Smooth muscle cell (in vitro differentiated cells): Measurements from ENCODE around the gene MLEC. TPM values are rescaled to one million over a fixed set of nuclear protein-coding genes. Genes with fewer than 3 reads are reported as not detected.

Experiments
- DNase-seq: peaks from one replicate; lab custom pipeline; 2025; ENCODE audit not compliant: unreplicated experiment; lab: John Stamatoyannopoulos, UW
- H2AFZ ChIP-seq: fragments of 200-600 bp; sonication (generic); 2 replicates; pipeline ENCODE4 v1.6.0; 2016; ENCODE audit warnings: antibody characterized with exemption, low read depth, mild to moderate bottlenecking
- H3F3A ChIP-seq: fragments of 200-600 bp; sonication (generic); 2 replicates; pipeline ENCODE4 v1.6.0; 2017; ENCODE audit warnings: antibody characterized with exemption, low read depth
- H3K27ac ChIP-seq: fragments of 200-600 bp; sonication (generic); 2 replicates; pipeline ENCODE4 v1.5.1; 2016; ENCODE audit warnings: low read depth, mild to moderate bottlenecking
- H3K27me3 ChIP-seq: fragments of 200-600 bp; sonication (generic); 2 replicates; pipeline ENCODE4 v1.6.1; 2016; ENCODE audit warnings: low read depth, mild to moderate bottlenecking
- H3K36me3 ChIP-seq: fragments of 200-600 bp; sonication (generic); 2 replicates; pipeline ENCODE4 v1.5.1; 2016; ENCODE audit warnings: low read depth
- H3K4me1 ChIP-seq: fragments of 200-600 bp; sonication (generic); 2 replicates; pipeline ENCODE4 v1.5.1; 2016; ENCODE audit warnings: low read depth
- H3K4me2 ChIP-seq: fragments of 200-600 bp; sonication (generic); 2 replicates; pipeline ENCODE4 v1.6.0; 2016; ENCODE audit warnings: mild to moderate bottlenecking
- H3K4me3 ChIP-seq: fragments of 200-600 bp; sonication (generic); 2 replicates; pipeline ENCODE4 v1.5.1; 2016; ENCODE audit warnings: mild to moderate bottlenecking
- H3K79me2 ChIP-seq: fragments of 200-600 bp; sonication (generic); 2 replicates; pipeline ENCODE4 v1.6.0; 2016; ENCODE audit warnings: low read depth, mild to moderate bottlenecking
- H3K9ac ChIP-seq: fragments of 200-600 bp; sonication (generic); 2 replicates; pipeline ENCODE4 v1.6.0; 2016; ENCODE audit warnings: low read depth
- H3K9me3 ChIP-seq: fragments of 200-600 bp; sonication (generic); replicated peaks from 2 replicates; pipeline ENCODE4 v1.5.1; 2016; ENCODE audit warnings: low read depth
- H4K20me1 ChIP-seq: fragments of 200-600 bp; sonication (generic); 2 replicates; pipeline ENCODE4 v1.6.0; 2016; ENCODE audit warnings: low read depth
- CTCF ChIP-seq: fragments of 200-600 bp; sonication (generic); IDR thresholded peaks from 2 replicates; pipeline ENCODE4 v1.5.1; 2017; ENCODE audit warnings: borderline replicate concordance, mild to moderate bottlenecking, antibody characterized with exemption; ENCODE audit not compliant: insufficient read depth, poor library complexity, severe bottlenecking
- WGBS: methylation state at CpG from one replicate; pipeline ENCODE4 v1.1.7; 2016; ENCODE audit warnings: low lambda C conversion rate; 5-methylcytosine and 5-hydroxymethylcytosine counted together
- polyA plus RNA-seq: library from polyadenylated mRNA; unstranded; fragments of >200 nt; fragmentation: Nextera tagmentation; extraction: Ambion mirVana; gene quantifications from 2 replicates; pipeline ENCODE4 v1.2.1, GENCODE V29; 2016
- total RNA-seq: library from RNA; depleted of rRNA; stranded (reverse); fragments of >200 nt; gene quantifications from 2 replicates; pipeline ENCODE4 v1.2.3, GENCODE V29; 2014

The MLEC gene
- total and polyA plus RNA-seq, 2 experiments from 2014 or later: 70.7 to 230 TPM

GRCh38 chr12:120684523-120684932 lies 2.4 kb upstream of the MLEC start:
- Histone ChIP-seq H3K4me3 (no peak overlapping the region), H3K9me3 (no peaks in the 10 kb centered on the region), H3K27me3 (no peaks in the 10 kb centered on the region), H3K4me1 (peaks cover 16% of the 10 kb centered on the region), H3F3A (no peaks in the 10 kb centered on the region), H3K4me2 (no peak overlapping the region), H3K79me2 (peaks cover 22% of the 10 kb centered on the region), H4K20me1 (peaks cover 19% of the 10 kb centered on the region), H3K36me3 (no peaks in the 10 kb centered on the region), H3K9ac (no peak overlapping the region), H3K27ac (peak overlapping the region; percentile 24), H2AFZ (no peak overlapping the region)
- 83% methylated on average over 8 of the region's 8 CpGs for WGBS
- DNase-seq: no peak
- TF ChIP-seq CTCF: no peak

GRCh38 chr12:120685522-120685921 lies 1.4 kb upstream of the MLEC start:
- no peak for TF ChIP-seq CTCF

GRCh38 chr12:120686151-120686689 lies 729 bp upstream of the MLEC start:
- Histone ChIP-seq H3K36me3 (no peaks in the 10 kb centered on the region), H3K4me3 (peak overlapping the region; percentile 73)
- no peak for TF ChIP-seq CTCF

More at GRCh38 chr12:120685522-120685921, 1.4 kb upstream of the MLEC start:
- peak overlapping the region; percentile 73 for H3K4me3 ChIP-seq
- peak overlapping the region; percentile 88 for H3K4me2 ChIP-seq
- no peaks in the 10 kb centered on the region for H3F3A ChIP-seq
- peaks cover 28% of the 10 kb centered on the region for H4K20me1 ChIP-seq
- H3K9me3 ChIP-seq: no peaks in the 10 kb centered on the region
- DNase-seq: no peak
- 88% methylated on average over 3 of the region's 3 CpGs for WGBS
- H3K36me3 ChIP-seq: no peaks in the 10 kb centered on the region
- no peaks in the 10 kb centered on the region for H3K27me3 ChIP-seq
- peak overlapping the region; percentile 81 for H2AFZ ChIP-seq
- H3K4me1 ChIP-seq: peaks cover 19% of the 10 kb centered on the region
- peaks cover 32% of the 10 kb centered on the region for H3K79me2 ChIP-seq
- no peak overlapping the region for H3K9ac ChIP-seq
- H3K27ac ChIP-seq: no peak overlapping the region

More at GRCh38 chr12:120686151-120686689, 729 bp upstream of the MLEC start:
- peak overlapping the region; percentile 81 for H2AFZ ChIP-seq
- H3F3A ChIP-seq: no peaks in the 10 kb centered on the region
- H3K4me1 ChIP-seq: peaks cover 19% of the 10 kb centered on the region
- peak; percentile 96 for DNase-seq
- H3K9me3 ChIP-seq: no peaks in the 10 kb centered on the region
- WGBS: 1% methylated on average over 45 of the region's 46 CpGs
- H3K79me2 ChIP-seq: peaks cover 39% of the 10 kb centered on the region
- H3K4me2 ChIP-seq: peak overlapping the region; percentile 88
- peak overlapping the region; percentile 79 for H3K9ac ChIP-seq
- peak overlapping the region; percentile 85 for H3K27ac ChIP-seq
- H4K20me1 ChIP-seq: peaks cover 35% of the 10 kb centered on the region
- H3K27me3 ChIP-seq: no peaks in the 10 kb centered on the region
